Stimulated activated naive CD8-positive, alpha-beta T cell treated with anti-CD3 and anti-CD28 coated beads, Interleukin-15, amount 100 ng/mL, for 72 hours (primary cell): Measurements from ENCODE around the gene GPR33.
A peak's percentile ranks its signal among the peaks of the same experiment; 100 is the strongest.
"Not testable (repeated sequence)": the region's sequence is repeated elsewhere in the genome, so short reads cannot be mapped to it uniquely, and the experiment has no call there.

ENCODE experiments used
- ATAC-seq: fragments of 150-1000 bp; cut with Tn5 transposase; 2 replicates; pipeline ENCODE4 v1.10.0; 2021; ENCODE audit warnings: mild to moderate bottlenecking, moderate library complexity
- DNase-seq, 2 donors: peaks; one replicate each; pipeline ENCODE4 v3.0.0; 2021 to 2022
- H3K27ac Mint-ChIP-seq, 2 donors: one replicate each; pipeline ENCODE4 v1.8.0; 2022; ENCODE audit warnings: mild to moderate bottlenecking in 2 of 2, mixed read lengths in 2 of 2, moderate library complexity in 2 of 2
- H3K27me3 Mint-ChIP-seq: one replicate; pipeline ENCODE4 v1.8.0; 2022; ENCODE audit warnings: mixed read lengths
- H3K4me1 Mint-ChIP-seq: one replicate; pipeline ENCODE4 v1.8.0; 2022; ENCODE audit warnings: mild to moderate bottlenecking, mixed read lengths
- H3K4me3 Mint-ChIP-seq, 2 donors: one replicate each; pipeline ENCODE4 v1.8.0; 2022; ENCODE audit warnings: mild to moderate bottlenecking in 2 of 2, mixed read lengths in 2 of 2, moderate library complexity in 1 of 2
- H3K9me3 Mint-ChIP-seq, 2 donors: one replicate each; pipeline ENCODE4 v1.8.0; 2022; ENCODE audit warnings: mixed read lengths in 2 of 2

GPR33 gene

DNA sequence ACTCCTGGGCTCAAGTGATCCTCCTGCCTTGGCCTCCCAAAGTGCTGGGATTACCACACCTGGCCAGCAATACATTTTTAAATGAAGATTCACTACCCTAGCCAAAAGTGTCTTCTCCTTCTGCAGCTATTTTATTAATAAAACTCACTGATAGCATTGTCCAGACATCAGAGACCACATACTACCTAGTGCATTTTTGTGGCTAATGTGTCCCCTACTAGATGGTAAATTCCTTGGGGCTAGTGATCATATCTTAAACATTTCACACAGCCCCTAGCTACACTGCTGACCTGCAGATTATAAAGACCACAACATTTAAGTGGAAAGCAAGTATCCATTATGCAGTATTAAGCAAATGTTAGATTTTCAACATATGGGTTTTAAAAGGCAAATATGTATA is 47.6 kb downstream of the GPR33 start:
- Mint-ChIP-seq H3K4me3 (no peak overlapping the region), H3K4me1 (no peaks in the 10 kb centered on the region), H3K27ac (peak overlapping the region in 1 of 2 donors; percentile 15), H3K27me3 (no peaks in the 10 kb centered on the region), H3K9me3 (no peaks in the 10 kb centered on the region)
- DNase-seq, result no peak
- no peak for ATAC-seq

- no peaks in the 10 kb centered on the region for H3K4me1 Mint-ChIP-seq
- no peak overlapping the region for H3K27ac Mint-ChIP-seq
- ATAC-seq, result no peak
- H3K27me3 Mint-ChIP-seq, result no peaks in the 10 kb centered on the region
- no peak for DNase-seq
- H3K9me3 Mint-ChIP-seq, result no peaks in the 10 kb centered on the region
- H3K4me3 Mint-ChIP-seq, result no peak overlapping the region
Observed at GRCh38 chr14:31439561-31439960, 48.3 kb downstream of the GPR33 start.

DNA sequence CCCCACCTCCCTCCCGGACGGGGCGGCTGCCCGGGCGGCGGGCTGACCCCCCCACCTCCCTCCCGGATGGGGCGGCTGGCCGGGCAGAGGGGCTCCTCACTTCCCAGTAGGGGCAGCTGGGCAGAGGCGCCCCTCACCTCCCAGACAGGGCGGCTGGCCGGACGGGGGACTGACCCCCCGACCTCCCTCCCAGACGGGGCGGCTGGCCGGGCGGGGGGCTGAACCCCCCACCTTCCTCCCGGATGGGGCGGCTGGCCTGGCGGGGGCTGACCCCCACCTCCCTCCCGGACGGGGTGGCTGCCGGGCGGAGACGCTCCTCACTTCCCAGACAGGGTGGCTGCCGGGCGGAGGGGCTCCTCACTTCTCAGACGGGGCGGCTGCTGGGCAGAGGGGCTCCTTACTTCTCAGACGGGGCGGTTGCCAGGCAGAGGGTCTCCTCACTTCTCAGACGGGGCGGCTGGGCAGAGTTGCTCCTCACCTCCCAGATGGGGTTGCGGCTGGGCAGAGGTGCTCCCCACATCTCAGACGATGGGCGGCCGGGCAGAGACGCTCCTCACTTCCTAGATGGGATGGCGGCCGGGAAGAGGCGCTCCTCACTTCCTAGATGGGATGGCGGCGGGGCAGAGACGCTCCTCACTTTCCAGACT is 50.7 kb downstream of the GPR33 start:
- not testable (repeated sequence) for DNase-seq, H3K4me3 Mint-ChIP-seq, H3K9me3 Mint-ChIP-seq, ATAC-seq, H3K4me1 Mint-ChIP-seq, H3K27ac Mint-ChIP-seq, H3K27me3 Mint-ChIP-seq

- ATAC-seq (no peak), DNase-seq (no peak)
- H3K27me3 Mint-ChIP-seq, result no peaks in the 10 kb centered on the region
- no peak overlapping the region for H3K27ac Mint-ChIP-seq
- peaks cover 5% of the 10 kb centered on the region for H3K4me1 Mint-ChIP-seq
- peaks cover 7 to 8% of the 10 kb centered on the region in 2 donors for H3K9me3 Mint-ChIP-seq
- no peak overlapping the region for H3K4me3 Mint-ChIP-seq
Observed at GRCh38 chr14:31435276-31435675, 52.6 kb downstream of the GPR33 start.
